RWPE2 (cell line): ENCODE data around the gene CHST6.

Experiments used
- ATAC-seq: fragments of 200-7000 bp; cut with Tn5 transposase; 3 replicates; pipeline ENCODE4 v1.9.1; 2021; ENCODE audit warnings: low read depth
- DNase-seq: peaks from one replicate; pipeline ENCODE4 v3.0.0-alpha.2; 2020; ENCODE audit warnings: low spot score
- H3K27ac ChIP-seq: fragments of 450-650 bp; 2 replicates; pipeline ENCODE4 v1.5.1; 2017; ENCODE audit warnings: mild to moderate bottlenecking; ENCODE audit not compliant: poor library complexity, severe bottlenecking
- H3K27me3 ChIP-seq: fragments of 250-450 bp; sonication (Bioruptor Pico); 2 replicates; pipeline ENCODE4 v1.5.1; 2021; ENCODE audit warnings: mild to moderate bottlenecking, moderate library complexity; ENCODE audit not compliant: insufficient read depth, poor library complexity, severe bottlenecking
- H3K36me3 ChIP-seq: fragments of 250-450 bp; sonication (Bioruptor Pico); 2 replicates; pipeline ENCODE4 v1.5.1; 2020; ENCODE audit warnings: low read depth, mild to moderate bottlenecking, moderate library complexity
- H3K4me1 ChIP-seq: fragments of 250-450 bp; sonication (Bioruptor Pico); 2 replicates; pipeline ENCODE4 v1.5.1; 2021; ENCODE audit warnings: mild to moderate bottlenecking, moderate library complexity; ENCODE audit not compliant: insufficient read depth, poor library complexity, severe bottlenecking
- H3K4me3 ChIP-seq: fragments of 250-450 bp; sonication (Bioruptor Pico); 2 replicates; pipeline ENCODE4 v1.5.1; 2021; ENCODE audit warnings: mild to moderate bottlenecking, moderate library complexity; ENCODE audit not compliant: severe bottlenecking
- H3K9me3 ChIP-seq: fragments of 250-450 bp; sonication (Bioruptor Pico); 2 replicates; pipeline ENCODE4 v1.5.1; 2021; ENCODE audit warnings: mild to moderate bottlenecking, moderate library complexity; ENCODE audit not compliant: severe bottlenecking
- CTCF ChIP-seq: fragments of 450-650 bp; IDR thresholded peaks from one replicate; pipeline ENCODE4 v1.5.1; 2017; ENCODE audit warnings: mild to moderate bottlenecking, moderate library complexity; ENCODE audit not compliant: poor library complexity, severe bottlenecking

CHST6 gene

GRCh38 chr16:75482434-75483205 is 12.6 kb downstream of the CHST6 start:
- H3K9me3 ChIP-seq = no peaks in the 10 kb centered on the region
- no peaks in the 10 kb centered on the region for H3K36me3 ChIP-seq
- peak overlapping the region; percentile 96 for H3K27ac ChIP-seq
- peaks cover 46% of the 10 kb centered on the region for H3K4me1 ChIP-seq
- no peaks in the 10 kb centered on the region for H3K27me3 ChIP-seq
- DNase-seq (no peak), ATAC-seq (no peak)
- TF ChIP-seq CTCF = no peak
- no peak overlapping the region for H3K4me3 ChIP-seq

- DNase-seq = no peak
- no peaks in the 10 kb centered on the region for H3K27me3 ChIP-seq
Measured at GRCh38 chr16:75481475-75481874, 13.8 kb downstream of the CHST6 start.

GRCh38 chr16:75479421-75479990 is 15.7 kb downstream of the CHST6 start:
- H3K9me3 ChIP-seq = no peaks in the 10 kb centered on the region
- no peak for ATAC-seq

More at GRCh38 chr16:75481475-75481874, 13.8 kb downstream of the CHST6 start:
- H3K9me3 ChIP-seq = no peaks in the 10 kb centered on the region
- ATAC-seq = no peak
- H3K36me3 ChIP-seq = no peaks in the 10 kb centered on the region
- no peak for TF ChIP-seq CTCF
- H3K27ac ChIP-seq = no peak overlapping the region
- no peak overlapping the region for H3K4me3 ChIP-seq
- H3K4me1 ChIP-seq = peaks cover 53% of the 10 kb centered on the region

GRCh38 chr16:75478480-75479345 is 16.5 kb downstream of the CHST6 start:
- H3K27me3 ChIP-seq = no peaks in the 10 kb centered on the region
- H3K36me3 ChIP-seq = no peaks in the 10 kb centered on the region
- H3K27ac ChIP-seq = no peak overlapping the region
- DNase-seq (no peak), ATAC-seq (no peak)
- no peak overlapping the region for H3K4me3 ChIP-seq
- peaks cover 29% of the 10 kb centered on the region for H3K4me1 ChIP-seq
- no peak for TF ChIP-seq CTCF
- no peaks in the 10 kb centered on the region for H3K9me3 ChIP-seq

More at GRCh38 chr16:75479421-75479990, 15.7 kb downstream of the CHST6 start:
- no peak for TF ChIP-seq CTCF
- H3K36me3 ChIP-seq = no peaks in the 10 kb centered on the region
- no peaks in the 10 kb centered on the region for H3K27me3 ChIP-seq
- H3K4me1 ChIP-seq = peaks cover 37% of the 10 kb centered on the region
- H3K4me3 ChIP-seq = no peak overlapping the region
- no peak for DNase-seq
- no peak overlapping the region for H3K27ac ChIP-seq
